GM21786 (cell line): Measurements from ENCODE around the gene CCDC138.

ENCODE experiments used
- ATAC-seq: cut with Tn5 transposase; IDR thresholded peaks from one replicate; pipeline ENCODE4 v1.9.1; 2021; ENCODE audit not compliant: unreplicated experiment

Gene CCDC138

GRCh38 chr2:108894766-108895165 lies 108.2 kb downstream of the CCDC138 start:
- no peak for ATAC-seq

- no peak for ATAC-seq
These were observed 108.6 kb downstream of the CCDC138 start for GRCh38 chr2:108895188-108895587.

- no peak for ATAC-seq
These were observed 110.2 kb downstream of the CCDC138 start for GRCh38 chr2:108896741-108897140.

GRCh38 chr2:108898315-108899082 lies 111.9 kb downstream of the CCDC138 start:
- no peak for ATAC-seq

- no peak for ATAC-seq
These were observed 118.1 kb downstream of the CCDC138 start for GRCh38 chr2:108904680-108905079.

GRCh38 chr2:108905176-108905575 lies 118.6 kb downstream of the CCDC138 start:
- ATAC-seq: no peak

- ATAC-seq: no peak
These were observed 119.3 kb downstream of the CCDC138 start for GRCh38 chr2:108905906-108906305.

GRCh38 chr2:108906403-108907077 lies 120.0 kb downstream of the CCDC138 start:
- ATAC-seq: no peak

GRCh38 chr2:108907822-108908712 lies 121.5 kb downstream of the CCDC138 start:
- ATAC-seq: no peak

- ATAC-seq: no peak
These were observed 122.1 kb downstream of the CCDC138 start for GRCh38 chr2:108908713-108909070.

GRCh38 chr2:108909275-108909823 lies 122.8 kb downstream of the CCDC138 start:
- no peak for ATAC-seq

- ATAC-seq: no peak
These were observed 123.5 kb downstream of the CCDC138 start for GRCh38 chr2:108910011-108910431.

GRCh38 chr2:108910541-108911396 lies 124.2 kb downstream of the CCDC138 start:
- no peak for ATAC-seq

GRCh38 chr2:108911401-108911800 lies 124.8 kb downstream of the CCDC138 start:
- ATAC-seq: no peak

- ATAC-seq: no peak
These were observed 125.4 kb downstream of the CCDC138 start for GRCh38 chr2:108911807-108912628.

- ATAC-seq: no peak
These were observed 126.0 kb downstream of the CCDC138 start for GRCh38 chr2:108912629-108912902.

- ATAC-seq: no peak
These were observed 129.7 kb downstream of the CCDC138 start for GRCh38 chr2:108916122-108916795.

- ATAC-seq: no peak
These were observed 130.3 kb downstream of the CCDC138 start for GRCh38 chr2:108916796-108917421.

- ATAC-seq: no peak
These were observed 131.0 kb downstream of the CCDC138 start for GRCh38 chr2:108917526-108917925.
